HG03066 (cell line): ENCODE data around the gene NBPF20.
"Not testable (repeated sequence)": the region's sequence is repeated elsewhere in the genome, so short reads cannot be mapped to it uniquely, and the experiment has no call there.

Source experiments
- ATAC-seq: cut with Tn5 transposase; IDR thresholded peaks from one replicate; pipeline ENCODE4 v1.9.1; 2021; ENCODE audit warnings: low read depth; ENCODE audit not compliant: unreplicated experiment

The NBPF20 gene, protein sequence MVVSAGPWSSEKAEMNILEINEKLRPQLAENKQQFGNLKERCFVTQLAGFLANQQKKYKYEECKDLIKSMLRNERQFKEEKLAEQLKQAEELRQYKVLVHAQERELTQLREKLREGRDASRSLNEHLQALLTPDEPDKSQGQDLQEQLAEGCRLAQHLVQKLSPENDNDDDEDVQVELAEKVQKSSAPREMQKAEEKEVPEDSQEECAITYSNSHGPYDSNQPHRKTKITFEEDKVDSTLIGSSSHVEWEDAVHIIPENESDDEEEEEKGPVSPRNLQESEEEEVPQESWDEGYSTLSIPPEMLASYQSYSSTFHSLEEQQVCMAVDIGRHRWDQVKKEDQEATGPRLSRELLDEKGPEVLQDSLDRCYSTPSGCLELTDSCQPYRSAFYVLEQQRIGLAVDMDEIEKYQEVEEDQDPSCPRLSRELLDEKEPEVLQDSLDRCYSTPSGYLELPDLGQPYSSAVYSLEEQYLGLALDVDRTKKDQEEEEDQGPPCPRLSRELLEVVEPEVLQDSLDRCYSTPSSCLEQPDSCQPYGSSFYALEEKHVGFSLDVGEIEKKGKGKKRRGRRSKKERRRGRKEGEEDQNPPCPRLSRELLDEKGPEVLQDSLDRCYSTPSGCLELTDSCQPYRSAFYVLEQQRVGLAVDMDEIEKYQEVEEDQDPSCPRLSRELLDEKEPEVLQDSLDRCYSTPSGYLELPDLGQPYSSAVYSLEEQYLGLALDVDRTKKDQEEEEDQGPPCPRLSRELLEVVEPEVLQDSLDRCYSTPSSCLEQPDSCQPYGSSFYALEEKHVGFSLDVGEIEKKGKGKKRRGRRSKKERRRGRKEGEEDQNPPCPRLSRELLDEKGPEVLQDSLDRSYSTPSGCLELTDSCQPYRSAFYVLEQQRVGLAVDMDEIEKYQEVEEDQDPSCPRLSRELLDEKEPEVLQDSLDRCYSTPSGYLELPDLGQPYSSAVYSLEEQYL (N-terminal part only)

DNA sequence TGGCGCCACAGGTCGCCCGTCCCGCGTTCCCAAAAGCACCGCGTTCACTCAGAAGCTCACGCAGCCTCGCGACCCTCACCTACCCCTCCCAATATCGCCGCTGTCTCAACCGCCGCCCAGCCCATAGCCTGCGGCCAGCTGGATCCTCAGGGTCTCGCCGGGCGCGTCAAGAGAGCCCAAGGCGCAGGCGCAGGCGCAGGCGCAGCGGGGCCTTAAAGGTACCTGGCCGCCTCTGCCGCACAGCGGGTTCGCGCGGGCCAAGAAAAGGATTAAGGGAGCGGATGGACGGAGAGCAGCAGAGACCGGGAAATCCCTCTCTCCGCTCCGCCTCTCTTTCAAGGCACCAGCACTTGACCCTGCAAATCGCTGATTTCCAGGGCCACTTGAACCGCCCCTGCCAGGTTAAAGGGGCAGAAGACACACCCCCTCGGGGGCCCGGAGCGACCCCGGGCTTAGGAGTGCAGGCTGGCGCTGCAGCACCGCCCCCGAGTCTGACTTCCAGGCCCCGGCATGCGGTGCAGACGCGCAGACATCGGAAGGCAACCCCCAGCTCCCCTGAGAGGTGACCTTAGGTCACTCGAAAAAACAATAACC, at the start of gene NBPF20:
Gene NBPF20, minus strand, starts transcription at position 168 of the 594 bp plus-strand sequence. CDS start 20,331 bp downstream, outside the sequence.
- peak; percentile 91 for ATAC-seq

DNA sequence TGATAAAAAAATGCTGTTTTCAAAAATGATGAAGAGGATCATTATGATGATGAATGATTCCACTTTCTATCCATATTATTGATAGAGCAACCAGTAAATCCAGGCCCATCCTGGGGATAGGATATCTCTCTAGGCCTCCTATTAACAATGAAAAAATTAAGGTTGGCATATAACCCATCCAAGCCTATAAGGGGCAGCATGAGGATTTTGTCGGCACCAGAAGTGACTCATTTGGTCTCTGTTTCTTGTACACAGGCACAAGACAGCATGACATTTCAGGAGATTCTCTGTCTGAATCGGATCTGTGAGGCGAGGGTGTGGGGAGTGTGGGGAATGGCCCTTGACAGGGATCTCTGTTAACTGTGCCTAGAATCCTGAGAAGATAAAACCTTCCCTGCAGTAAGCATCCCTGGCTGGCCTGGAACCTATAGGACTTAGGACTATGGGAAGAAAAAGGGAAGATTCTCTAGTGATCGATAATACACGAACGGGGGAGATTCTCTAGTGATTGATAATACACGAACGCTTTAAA, 49.5 kb upstream of the NBPF20 start:
- not testable (repeated sequence) for ATAC-seq

DNA sequence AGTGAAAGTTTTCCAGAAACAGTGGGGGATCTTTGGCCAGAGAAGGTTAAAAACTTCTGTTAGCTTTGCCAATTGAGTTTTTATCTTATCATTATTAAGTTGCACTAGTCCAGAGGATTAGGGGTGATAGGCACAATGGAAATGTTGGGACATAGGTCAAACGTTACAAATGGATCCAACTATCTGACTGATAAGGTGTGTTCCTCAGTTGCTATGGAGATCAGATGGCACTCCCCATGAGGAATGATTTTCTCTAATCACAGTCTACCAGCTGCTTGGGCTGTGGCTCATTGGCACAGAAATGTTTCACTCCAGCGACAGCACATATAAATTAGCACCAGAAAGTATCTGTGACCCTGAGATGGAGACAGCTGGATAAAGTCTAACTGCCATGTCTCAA, 47.3 kb upstream of the NBPF20 start:
- not testable (repeated sequence) for ATAC-seq

DNA sequence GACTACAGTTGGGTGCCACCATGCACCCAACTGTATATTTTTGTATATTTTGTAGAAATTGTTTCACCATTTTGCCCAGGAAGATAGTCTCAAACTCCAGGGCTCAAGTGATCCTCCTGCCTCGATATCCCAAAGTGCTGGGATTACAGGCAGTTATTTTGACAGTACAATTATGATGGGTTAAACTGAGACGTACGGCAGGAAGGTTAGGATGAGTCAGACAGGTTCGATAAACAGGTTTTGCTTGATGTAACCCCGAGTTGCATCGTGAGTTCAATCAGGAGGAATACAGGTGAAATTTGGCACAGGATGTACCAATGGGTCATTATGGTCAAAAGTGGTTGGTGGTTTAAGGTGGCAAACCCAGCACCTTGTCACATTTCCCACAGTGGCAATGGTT, 46.0 kb upstream of the NBPF20 start:
- ATAC-seq, result not testable (repeated sequence)

DNA sequence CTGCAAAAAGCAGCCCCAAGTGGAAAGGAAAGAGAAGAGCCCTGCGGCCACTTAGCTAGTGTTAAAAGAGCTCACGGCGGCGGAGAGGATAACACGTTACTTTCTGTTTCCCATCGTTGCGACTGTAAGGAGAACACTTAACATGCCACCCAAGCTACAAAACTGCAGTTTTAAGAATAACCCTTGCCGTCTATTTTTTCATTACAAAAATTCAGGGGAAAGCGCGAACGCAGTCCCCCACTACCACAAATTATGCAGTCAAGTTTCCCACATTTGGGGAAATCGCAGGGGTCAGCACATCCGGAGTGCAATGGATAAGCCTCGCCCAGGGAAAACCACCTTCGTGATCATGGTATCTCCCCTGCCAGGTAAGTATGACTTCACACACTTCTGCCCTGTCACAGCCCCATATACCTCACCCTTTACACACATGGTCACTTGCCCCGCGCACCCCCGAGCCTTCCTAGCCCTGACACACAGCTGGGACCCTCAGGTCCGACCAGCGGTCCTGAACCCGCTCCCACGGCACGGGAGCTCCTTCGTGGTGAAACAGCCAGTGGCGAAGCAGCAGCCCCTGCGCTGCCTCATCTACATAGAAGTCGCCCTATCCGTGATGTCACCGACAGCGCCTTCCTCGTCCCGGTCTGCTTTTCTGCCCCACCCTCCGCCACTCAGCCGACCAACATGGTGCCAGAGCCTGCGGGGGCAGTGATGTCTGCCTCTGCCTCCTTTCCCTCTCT, 40.2 kb upstream of the NBPF20 start:
- ATAC-seq, result peak; percentile 81

DNA sequence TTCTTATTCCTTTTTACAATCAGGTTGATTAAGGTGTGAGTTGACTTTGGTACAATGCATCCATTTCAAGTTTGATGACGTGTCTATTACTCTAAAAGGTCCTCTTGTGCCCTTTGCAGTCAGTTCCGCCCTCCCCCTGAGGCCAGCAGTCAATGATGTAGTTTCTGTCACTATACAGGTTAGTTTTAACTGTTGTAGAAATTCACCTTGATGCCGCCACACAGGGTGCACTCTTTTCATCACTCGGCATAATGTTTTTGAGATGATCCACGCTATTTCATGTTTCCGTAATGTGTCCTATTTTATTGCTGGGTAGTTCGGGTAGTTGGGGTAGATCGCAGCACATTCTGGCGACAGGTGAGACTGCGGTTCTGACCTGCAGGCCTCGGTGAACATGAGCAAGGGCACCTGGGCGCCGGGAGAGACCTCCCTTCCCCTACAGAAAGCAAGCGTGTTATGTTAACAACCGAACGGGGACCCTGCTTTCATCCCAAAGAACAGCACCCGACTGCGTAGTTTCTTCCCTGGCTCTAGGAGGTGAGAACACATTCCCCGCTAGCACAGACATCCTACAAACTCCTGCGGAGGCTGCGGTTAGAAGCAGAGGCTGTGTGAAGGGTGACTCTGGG, 39.4 kb upstream of the NBPF20 start:
- not testable (repeated sequence) for ATAC-seq

DNA sequence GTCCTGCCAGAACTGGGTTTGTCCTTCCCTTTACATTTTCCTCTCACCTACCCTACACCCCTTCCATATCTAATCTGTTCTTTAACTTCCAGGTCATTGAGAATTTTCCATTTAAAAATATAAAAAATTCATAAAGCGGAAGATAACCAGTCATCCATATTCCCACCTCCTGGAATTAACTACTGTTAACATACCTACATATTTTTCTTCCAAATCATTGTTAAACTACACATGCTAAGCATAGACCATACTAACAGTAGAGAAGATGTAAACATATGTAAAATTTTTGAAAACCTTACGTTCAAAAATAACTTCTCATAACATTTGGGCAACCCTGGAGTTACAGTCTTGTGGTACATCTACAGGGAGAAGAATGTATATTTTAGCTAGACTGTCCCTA, 38.6 kb upstream of the NBPF20 start:
- ATAC-seq, result not testable (repeated sequence)

DNA sequence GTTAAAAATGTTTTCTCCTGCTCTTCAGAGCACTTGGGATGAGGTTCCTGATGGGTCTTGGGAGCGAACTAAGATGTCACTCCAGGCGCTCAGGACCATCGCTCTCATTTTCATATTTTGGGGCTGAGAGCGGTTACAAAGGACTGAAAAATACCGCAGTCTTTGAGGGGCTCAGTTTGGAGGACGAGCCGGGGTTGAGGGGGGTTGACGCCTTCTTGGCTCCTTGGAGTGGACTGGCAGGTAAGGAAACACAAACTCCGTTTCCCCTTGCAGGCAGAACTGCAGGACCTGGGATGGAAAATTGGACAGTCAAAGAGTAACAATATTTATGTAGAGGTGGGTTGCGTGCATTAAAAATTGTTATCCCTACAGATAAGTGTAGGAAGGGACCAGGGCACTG, 35.3 kb upstream of the NBPF20 start:
- not testable (repeated sequence) for ATAC-seq

DNA sequence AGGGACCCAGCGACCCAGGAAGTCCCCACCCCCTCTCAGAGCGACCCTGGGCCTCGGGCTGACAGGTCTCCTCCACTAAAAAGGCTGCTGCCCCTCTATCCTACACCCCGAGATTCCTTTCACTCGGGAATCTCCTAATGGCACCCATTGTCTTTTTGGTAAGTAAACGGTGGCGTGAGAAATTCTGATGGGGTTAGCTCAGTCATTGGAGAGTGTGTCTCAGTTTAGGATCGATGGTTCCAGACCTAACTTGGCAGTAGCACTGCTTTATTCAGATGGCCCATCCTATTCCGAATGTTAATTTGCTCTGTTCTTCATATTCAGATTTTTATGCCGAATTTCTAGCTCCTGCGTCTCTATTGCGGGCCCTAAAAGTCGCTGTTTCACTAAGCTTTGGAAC, 34.6 kb upstream of the NBPF20 start:
- not testable (repeated sequence) for ATAC-seq

DNA sequence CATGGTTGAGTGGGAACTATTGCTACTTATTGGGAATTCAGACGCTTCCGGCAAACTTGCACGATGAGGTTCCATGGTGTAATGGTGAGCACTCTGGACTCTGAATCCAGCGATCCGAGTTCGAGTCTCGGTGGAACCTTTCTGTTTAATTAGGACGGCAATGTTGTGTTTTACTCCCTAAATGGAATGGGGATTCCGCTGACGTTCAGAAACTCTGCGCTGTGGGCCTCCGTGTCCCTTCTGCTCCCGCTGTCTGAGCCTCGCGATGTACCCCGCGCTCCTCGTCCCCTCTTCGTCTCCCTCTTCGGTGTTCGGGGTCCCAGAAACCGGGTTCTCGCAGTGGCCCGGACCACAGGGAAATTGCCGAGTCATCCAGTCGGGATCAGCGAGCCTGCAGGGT, 34.2 kb upstream of the NBPF20 start:
- ATAC-seq, result not testable (repeated sequence)

DNA sequence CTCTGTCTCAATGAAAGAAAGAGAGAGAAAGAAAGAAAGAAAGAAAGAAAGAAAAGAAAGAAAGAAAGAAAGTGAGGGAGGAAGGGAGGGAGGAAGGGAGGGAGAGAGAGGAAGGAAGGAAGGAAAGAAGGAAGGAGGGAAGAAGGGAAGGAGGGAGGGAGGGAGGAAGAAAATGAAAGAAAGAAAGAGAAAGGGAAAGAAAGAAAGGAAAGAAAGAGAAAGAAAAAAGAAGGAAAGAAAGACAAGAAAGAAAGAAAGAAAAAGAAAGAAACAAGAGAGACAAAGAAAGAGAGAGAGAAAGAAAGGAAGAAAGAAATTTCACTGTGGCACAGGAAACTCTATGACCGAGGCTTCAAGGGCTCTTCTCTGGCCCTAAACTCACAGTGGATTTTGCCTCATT, 33.7 kb upstream of the NBPF20 start:
- not testable (repeated sequence) for ATAC-seq

DNA sequence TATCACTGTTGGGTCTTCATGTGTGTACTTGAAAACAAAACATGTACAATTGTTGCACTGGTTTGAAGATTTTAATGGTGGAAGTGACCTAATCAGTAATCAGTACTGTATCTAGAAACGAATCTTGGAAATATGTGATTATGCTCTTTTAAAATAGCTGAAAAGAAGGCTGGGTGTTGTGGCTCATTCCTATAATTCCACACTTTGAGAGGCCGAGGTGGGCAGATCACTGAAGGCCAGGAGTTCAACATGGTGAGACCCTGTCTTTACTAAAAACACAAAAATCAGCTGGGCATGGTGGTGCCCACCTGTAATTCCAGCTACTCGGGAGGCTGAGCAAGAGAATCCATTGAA, 29.4 kb upstream of the NBPF20 start:
- not testable (repeated sequence) for ATAC-seq

DNA sequence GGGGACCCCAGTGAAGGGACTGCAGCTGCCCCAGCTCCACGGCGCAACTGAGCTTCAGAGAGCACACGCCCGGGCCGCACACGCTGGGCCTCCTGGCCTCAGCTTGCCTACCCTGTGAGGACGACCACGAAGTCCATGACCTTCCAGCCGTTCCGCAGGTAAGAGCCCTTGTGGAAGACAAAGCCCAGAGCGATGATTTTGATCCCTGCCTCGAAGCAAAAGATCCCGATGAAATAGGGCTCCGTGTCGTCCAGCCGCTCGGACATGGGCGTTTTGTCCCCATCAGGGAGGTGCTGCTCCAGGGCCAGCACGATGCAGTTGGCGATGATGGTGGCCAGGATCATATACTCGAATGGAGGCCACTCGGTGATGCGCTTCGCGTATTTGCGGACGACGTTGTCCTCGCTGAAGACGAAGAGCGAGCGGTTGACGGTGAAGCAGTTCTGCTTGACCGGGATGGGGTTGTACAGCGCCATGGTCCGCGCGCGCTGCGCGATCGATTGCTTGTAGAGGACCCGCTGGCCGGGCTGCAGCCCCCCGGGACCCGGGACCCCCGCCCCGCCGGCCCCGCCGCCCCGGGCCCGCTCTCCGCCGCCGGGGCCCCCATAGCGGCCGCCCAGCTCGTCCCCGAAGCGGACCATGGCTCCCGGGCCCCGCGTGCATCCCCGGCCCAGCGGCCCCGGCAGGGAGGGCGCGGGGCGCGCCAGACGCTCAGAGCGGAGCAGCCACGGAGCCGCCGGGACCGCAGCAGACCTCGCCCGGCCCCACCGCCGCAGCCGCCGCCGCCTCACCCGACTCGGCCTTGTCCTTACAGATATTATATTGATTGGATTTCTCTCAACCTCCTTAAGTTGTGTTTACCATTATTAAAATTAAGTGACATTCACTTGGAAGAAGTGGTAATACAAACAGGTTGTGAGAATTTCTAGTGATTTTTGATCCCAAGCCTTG, 28.7 kb upstream of the NBPF20 start:
- ATAC-seq, result not testable (repeated sequence)

DNA sequence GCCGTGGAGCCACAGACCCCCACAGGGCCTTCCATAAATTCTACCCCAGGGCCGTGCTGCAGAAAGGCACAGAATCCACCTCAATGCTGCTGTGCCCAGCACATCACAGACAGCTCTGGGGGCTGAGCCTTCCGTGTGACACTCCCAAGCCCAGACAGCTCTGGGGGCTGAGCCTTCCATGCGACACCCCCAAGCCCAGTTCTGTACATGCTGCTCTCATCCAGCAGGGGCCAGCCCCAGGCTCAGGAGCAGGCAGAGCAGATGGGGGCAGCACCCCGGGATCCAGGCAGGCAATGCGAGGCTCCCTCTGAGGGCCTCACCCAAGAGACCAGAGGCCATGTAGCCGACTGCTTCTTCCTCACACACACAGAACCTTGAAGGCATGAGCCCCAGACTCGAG, 27.1 kb upstream of the NBPF20 start:
- ATAC-seq, result not testable (repeated sequence)

DNA sequence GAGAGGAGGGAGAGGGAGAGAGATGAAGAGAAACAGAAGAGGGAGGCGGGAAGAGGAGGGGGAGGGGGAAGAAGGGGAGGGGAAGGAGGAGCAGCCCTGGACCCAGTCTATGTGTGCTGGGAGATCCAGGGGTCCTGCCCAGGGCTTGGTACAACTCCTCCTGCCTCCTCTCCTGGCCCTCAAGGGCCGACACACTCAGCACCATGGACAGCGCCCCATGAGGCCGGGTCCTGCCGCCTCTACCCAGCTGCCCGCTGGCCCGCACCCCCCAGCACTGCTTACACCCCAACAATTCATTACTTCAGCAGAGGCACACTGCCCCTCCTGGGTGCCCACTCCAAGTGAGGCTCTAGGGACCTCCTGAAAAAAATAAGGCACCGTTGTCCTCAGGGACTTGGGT, 26.5 kb upstream of the NBPF20 start:
- not testable (repeated sequence) for ATAC-seq

DNA sequence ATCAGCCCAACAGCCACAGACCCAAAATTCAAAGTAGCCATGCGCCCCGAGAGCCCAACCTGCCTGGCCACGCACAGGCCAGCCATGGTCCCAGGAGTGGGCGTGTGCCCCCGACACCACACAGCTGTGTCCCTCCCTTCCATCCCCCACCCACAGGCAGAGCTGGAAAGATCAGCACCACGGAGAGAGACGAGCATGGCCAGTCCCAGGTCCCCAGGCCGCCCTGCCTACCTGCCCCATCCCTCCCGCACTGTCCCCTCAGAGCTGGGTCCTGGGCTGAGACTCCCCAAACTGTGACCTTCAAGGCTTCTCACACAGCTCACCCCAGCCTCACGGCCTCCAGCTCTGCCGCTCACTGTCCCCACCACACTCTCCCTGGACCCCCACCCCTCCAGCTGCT, 19.8 kb upstream of the NBPF20 start:
- ATAC-seq, result not testable (repeated sequence)

DNA sequence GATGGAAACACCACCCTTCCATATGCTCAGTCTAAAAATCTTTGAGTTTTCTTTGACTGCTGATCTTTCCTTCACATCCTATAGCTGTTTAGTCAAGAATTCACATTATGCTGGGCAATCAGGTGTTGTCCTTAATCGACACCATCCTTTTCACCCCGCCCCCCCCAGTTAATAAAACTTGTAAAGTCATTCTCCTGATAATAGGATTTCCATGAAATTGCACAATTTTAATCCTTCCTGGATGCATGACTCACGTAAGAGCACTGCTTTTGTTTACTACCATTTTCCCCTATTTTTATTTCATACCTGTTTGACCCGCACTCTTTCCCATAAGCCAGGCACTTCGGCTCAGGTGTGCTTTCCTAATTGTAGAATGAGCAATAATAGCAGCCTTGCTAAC, 16.9 kb upstream of the NBPF20 start:
- ATAC-seq, result not testable (repeated sequence)
